Vagina (tissue), 2 donors: ENCODE data around the gene ZNF571. TPM values are rescaled to one million over a fixed set of nuclear protein-coding genes. Genes with fewer than 3 reads are reported as not detected.
A peak's percentile ranks its signal among the peaks of the same experiment; 100 is the strongest.

Experiments used
- DNase-seq, 2 donors: peaks; one replicate each; pipeline ENCODE4 v3.0.0-alpha.2; 2017; ENCODE audit errors: extremely low spot score in 2 of 2
- H3K27ac ChIP-seq: fragments of 200-600 bp; sonication (generic); one replicate; pipeline ENCODE4 v1.5.1; 2019
- H3K27me3 ChIP-seq: fragments of 200-600 bp; sonication (generic); one replicate; pipeline ENCODE4 v1.5.1; 2019
- H3K36me3 ChIP-seq, 2 donors: fragments of 200-600 bp; sonication (generic); one replicate each; pipeline ENCODE4 v1.5.1; 2017 to 2019
- H3K4me1 ChIP-seq: fragments of 200-600 bp; sonication (generic); one replicate; pipeline ENCODE4 v1.5.1; 2019
- H3K4me3 ChIP-seq, 2 donors: fragments of 200-600 bp; sonication (generic); 1 replicate in 1 of 2; 2 replicates in 1 of 2; pipeline ENCODE4 v1.5.1; 2016 to 2019
- H3K9me3 ChIP-seq: fragments of 200-600 bp; sonication (generic); one replicate; pipeline ENCODE4 v1.5.1; 2019
- CTCF ChIP-seq, 3 experiments: fragments of 450-650 bp in 2 of 3; fragments of 200-600 bp in 1 of 3; sonication (generic) in 1 of 3; IDR thresholded peaks; one replicate each; pipeline ENCODE4 v1.5.1; 2017 to 2019; ENCODE audit warnings: antibody characterized with exemption in 3 of 3, mild to moderate bottlenecking in 2 of 3, moderate library complexity in 2 of 3
- POLR2A ChIP-seq, 2 donors: fragments of 450-650 bp; IDR thresholded peaks; one replicate each; pipeline ENCODE4 v1.6.1; 2017; ENCODE audit warnings: antibody characterized with exemption in 2 of 2, mild to moderate bottlenecking in 2 of 2, moderate library complexity in 2 of 2
- POLR2AphosphoS5 ChIP-seq, 2 donors: sonication (generic); formaldehyde crosslinking; IDR thresholded peaks; one replicate each; pipeline ENCODE4 v1.9.0; 2017; ENCODE audit warnings: antibody characterized with exemption in 2 of 2, mild to moderate bottlenecking in 2 of 2, low read depth in 1 of 2; ENCODE audit not compliant: insufficient read depth in 1 of 2
- intact Hi-C: fragments of 100-400 bp; cut with DNase I; formaldehyde crosslinking; loops from one replicate; pipeline ENCODE4 v1.15.1; 2023
- total RNA-seq: library from RNA; depleted of rRNA; stranded (reverse); fragments of >200 nt; gene quantifications from one replicate; pipeline ENCODE4 v1.2.3, GENCODE V29; 2016

Gene ZNF571
- 2.9 TPM for total RNA-seq

GRCh38 chr19:37594304-37594981 is at the start of gene ZNF571, which contains the start of gene ZNF540:
Gene ZNF571 (minus strand): TSS chr19:37594792. CDS start chr19:37586676, 8,116 bp downstream.
Gene ZNF540 (plus strand): TSS chr19:37594876. CDS start chr19:37598448, 3,572 bp downstream.
- Histone ChIP-seq H3K4me3 (peak within 1 kb of the TSS; percentile 89 to 96), H3K4me1 (peaks cover 26% of the 10 kb centered on the region), H3K27ac (peak within 1 kb of the TSS; percentile 87), H3K27me3 (no peaks in the 10 kb centered on the region), H3K36me3 (peaks cover 0 to 20% of the 10 kb centered on the region in 2 donors), H3K9me3 (peaks cover 6% of the 10 kb centered on the region)
- TF ChIP-seq CTCF (IDR thresholded peaks at IDR 0.05): no peak
- peak in 1 of 2 donors; percentile 38 for TF ChIP-seq POLR2A (IDR thresholded peaks at IDR 0.05)
- peak; percentile 91 for TF ChIP-seq POLR2AphosphoS5 (IDR thresholded peaks at IDR 0.05; ENCODE audit: insufficient read depth in 1 of 2, low read depth in 1 of 2)
- DNase-seq: peak in 1 of 2 donors; percentile 95
- intact Hi-C loops: no loop called here

- peaks cover 77% of the 10 kb centered on the region for H3K9me3 ChIP-seq
- H3K36me3 ChIP-seq: peaks cover 0 to 53% of the 10 kb centered on the region in 2 donors
- intact Hi-C loops: no loop called here
Observed at GRCh38 chr19:37635076-37636056, 40.8 kb upstream of the ZNF571 start.

GRCh38 chr19:37594982-37595382 is 390 bp upstream of the ZNF571 start:
- Histone ChIP-seq H3K27me3 (no peaks in the 10 kb centered on the region), H3K36me3 (peaks cover 0 to 24% of the 10 kb centered on the region in 2 donors), H3K4me1 (peaks cover 26% of the 10 kb centered on the region), H3K4me3 (peak overlapping the region; percentile 89 to 96), H3K27ac (peak overlapping the region; percentile 87), H3K9me3 (peaks cover 6% of the 10 kb centered on the region)
- DNase-seq: no peak
- intact Hi-C loops: no loop called here
- TF ChIP-seq POLR2AphosphoS5 (IDR thresholded peaks at IDR 0.05; ENCODE audit: insufficient read depth in 1 of 2, low read depth in 1 of 2) (no peak), CTCF (IDR thresholded peaks at IDR 0.05) (no peak), POLR2A (IDR thresholded peaks at IDR 0.05) (no peak)

More at GRCh38 chr19:37635076-37636056, 40.8 kb upstream of the ZNF571 start:
- TF ChIP-seq POLR2AphosphoS5 (IDR thresholded peaks at IDR 0.05; ENCODE audit: insufficient read depth in 1 of 2, low read depth in 1 of 2) (no peak), CTCF (IDR thresholded peaks at IDR 0.05) (no peak), POLR2A (IDR thresholded peaks at IDR 0.05) (no peak)
- Histone ChIP-seq H3K4me3 (peak overlapping the region in 1 of 2 donors; percentile 14), H3K27ac (no peak overlapping the region), H3K27me3 (no peaks in the 10 kb centered on the region), H3K4me1 (no peaks in the 10 kb centered on the region)
- no peak for DNase-seq

GRCh38 chr19:37593996-37594303 is 642 bp downstream of the ZNF571 start:
- intact Hi-C loops: no loop called here
- peak overlapping the region; percentile 89 to 96 for H3K4me3 ChIP-seq
- H3K27ac ChIP-seq: peak overlapping the region; percentile 87
- no peak for DNase-seq
- no peak for TF ChIP-seq CTCF (IDR thresholded peaks at IDR 0.05)
- no peak for TF ChIP-seq POLR2A (IDR thresholded peaks at IDR 0.05)
- no peak for TF ChIP-seq POLR2AphosphoS5 (IDR thresholded peaks at IDR 0.05; ENCODE audit: insufficient read depth in 1 of 2, low read depth in 1 of 2)
- peaks cover 6% of the 10 kb centered on the region for H3K9me3 ChIP-seq
- no peaks in the 10 kb centered on the region for H3K27me3 ChIP-seq
- H3K4me1 ChIP-seq: peaks cover 26% of the 10 kb centered on the region
- peaks cover 0 to 15% of the 10 kb centered on the region in 2 donors for H3K36me3 ChIP-seq
